OCI-LY7 (cell line): ENCODE data around the gene KTN1.

Experiments
- EZH2phosphoT487 ChIP-seq: fragments of 200-600 bp; sonication (generic); IDR thresholded peaks from 2 replicates; pipeline ENCODE4 v1.6.1; 2018; ENCODE audit warnings: low read depth, borderline replicate concordance, mild to moderate bottlenecking, mixed run types, antibody characterized with exemption, low read length, moderate library complexity, mixed read lengths
- TF ChIP-seq, protein P1 (sequence below): fragments of 200-600 bp; sonication (generic); conservative IDR thresholded peaks from 2 replicates; pipeline ENCODE4 v1.5.1; 2014; ENCODE audit warnings: mild to moderate bottlenecking, antibody characterized with exemption, low read length, moderate library complexity, mixed read lengths

DNA sequence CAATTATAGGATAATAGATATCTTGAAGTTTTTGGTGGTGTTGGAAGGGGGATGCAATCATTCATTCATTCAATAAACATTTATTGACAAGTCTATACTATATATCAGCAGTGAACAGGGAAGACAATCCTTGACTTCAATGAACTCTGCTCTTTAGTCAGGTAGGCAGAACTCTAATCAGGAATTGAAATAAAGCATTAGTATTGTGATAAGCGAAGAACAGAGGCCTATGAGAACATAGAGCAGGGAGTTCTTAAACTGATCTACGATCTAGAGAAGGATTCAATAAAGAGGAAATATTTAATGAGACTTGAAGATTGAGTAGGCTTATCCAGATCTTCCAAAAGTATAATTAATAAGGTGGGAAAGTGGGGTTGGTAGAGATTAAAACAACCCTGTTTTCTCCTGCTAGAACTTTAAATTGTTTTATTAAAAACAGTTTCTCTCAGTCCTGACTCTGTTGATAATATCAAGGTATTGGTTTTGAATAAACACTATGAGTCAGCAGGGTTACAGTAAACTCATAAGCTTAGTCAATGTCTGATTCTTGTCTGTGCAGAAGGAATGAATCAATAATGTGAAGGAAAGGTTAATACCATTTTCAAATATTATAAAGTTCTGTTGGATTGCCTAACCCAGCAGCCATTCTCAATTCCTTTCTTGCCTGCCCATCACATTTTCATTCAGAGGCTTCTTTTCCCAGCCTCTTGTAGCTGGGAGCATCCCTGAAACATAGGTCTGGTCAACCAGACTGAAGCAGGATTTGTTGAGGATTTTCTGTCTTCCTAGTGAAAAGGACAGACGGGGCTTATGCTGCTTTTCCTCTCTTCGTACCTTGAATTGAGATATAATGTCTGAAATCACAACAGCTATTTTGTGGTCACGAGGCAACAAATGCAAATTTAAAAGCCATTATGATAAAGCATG is 38.9 kb upstream of the KTN1 start:
- TF ChIP-seq, protein P1, sequence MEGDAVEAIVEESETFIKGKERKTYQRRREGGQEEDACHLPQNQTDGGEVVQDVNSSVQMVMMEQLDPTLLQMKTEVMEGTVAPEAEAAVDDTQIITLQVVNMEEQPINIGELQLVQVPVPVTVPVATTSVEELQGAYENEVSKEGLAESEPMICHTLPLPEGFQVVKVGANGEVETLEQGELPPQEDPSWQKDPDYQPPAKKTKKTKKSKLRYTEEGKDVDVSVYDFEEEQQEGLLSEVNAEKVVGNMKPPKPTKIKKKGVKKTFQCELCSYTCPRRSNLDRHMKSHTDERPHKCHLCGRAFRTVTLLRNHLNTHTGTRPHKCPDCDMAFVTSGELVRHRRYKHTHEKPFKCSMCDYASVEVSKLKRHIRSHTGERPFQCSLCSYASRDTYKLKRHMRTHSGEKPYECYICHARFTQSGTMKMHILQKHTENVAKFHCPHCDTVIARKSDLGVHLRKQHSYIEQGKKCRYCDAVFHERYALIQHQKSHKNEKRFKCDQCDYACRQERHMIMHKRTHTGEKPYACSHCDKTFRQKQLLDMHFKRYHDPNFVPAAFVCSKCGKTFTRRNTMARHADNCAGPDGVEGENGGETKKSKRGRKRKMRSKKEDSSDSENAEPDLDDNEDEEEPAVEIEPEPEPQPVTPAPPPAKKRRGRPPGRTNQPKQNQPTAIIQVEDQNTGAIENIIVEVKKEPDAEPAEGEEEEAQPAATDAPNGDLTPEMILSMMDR = no peak
- no peak for TF ChIP-seq EZH2phosphoT487
